HG03139 (cell line): ENCODE results near the gene AKAP8.
"Not testable (repeated sequence)": the region's sequence is repeated elsewhere in the genome, so short reads cannot be mapped to it uniquely, and the experiment has no call there.

Experiments used
- ATAC-seq: cut with Tn5 transposase; IDR thresholded peaks from one replicate; pipeline ENCODE4 v1.9.1; 2021; ENCODE audit not compliant: unreplicated experiment

The AKAP8 gene

GRCh38 chr19:15337202-15337601, 42.4 kb downstream of the AKAP8 start:
- ATAC-seq = no peak

- ATAC-seq = not testable (repeated sequence)
Observed at GRCh38 chr19:15335992-15336391, 43.6 kb downstream of the AKAP8 start.

GRCh38 chr19:15332311-15332996, 47.1 kb downstream of the AKAP8 start, which contains the start of gene BRD4:
Gene BRD4 (minus strand): TSS chr19:15332539. CDS start chr19:15273099, 59,440 bp downstream.
- peak; percentile 42 for ATAC-seq

- peak; percentile 29 for ATAC-seq
Observed at GRCh38 chr19:15331419-15332310, 47.9 kb downstream of the AKAP8 start.

- no peak for ATAC-seq
Observed at GRCh38 chr19:15330801-15331418, 48.7 kb downstream of the AKAP8 start.

- ATAC-seq = no peak
Observed at GRCh38 chr19:15328312-15328711, 51.3 kb downstream of the AKAP8 start.

- no peak for ATAC-seq
Observed at GRCh38 chr19:15324791-15325519, 54.6 kb downstream of the AKAP8 start.

- no peak for ATAC-seq
Observed at GRCh38 chr19:15323496-15324235, 55.9 kb downstream of the AKAP8 start.

GRCh38 chr19:15321739-15322138, 57.8 kb downstream of the AKAP8 start:
- ATAC-seq = no peak

GRCh38 chr19:15320116-15320515, 59.5 kb downstream of the AKAP8 start:
- no peak for ATAC-seq

GRCh38 chr19:15318241-15318691, 61.3 kb downstream of the AKAP8 start:
- ATAC-seq = no peak

- ATAC-seq = no peak
Observed at GRCh38 chr19:15317392-15318071, 62.1 kb downstream of the AKAP8 start.

- ATAC-seq = no peak
Observed at GRCh38 chr19:15316498-15316897, 63.1 kb downstream of the AKAP8 start.

- no peak for ATAC-seq
Observed at GRCh38 chr19:15315101-15315500, 64.5 kb downstream of the AKAP8 start.

- no peak for ATAC-seq
Observed at GRCh38 chr19:15313649-15314279, 65.8 kb downstream of the AKAP8 start.

- ATAC-seq = no peak
Observed at GRCh38 chr19:15307169-15307568, 72.4 kb downstream of the AKAP8 start.

- ATAC-seq = no peak
Observed at GRCh38 chr19:15305582-15306334, 73.8 kb downstream of the AKAP8 start.

GRCh38 chr19:15304140-15304705, 75.4 kb downstream of the AKAP8 start:
- ATAC-seq = no peak
